MV-4-11 (cell line): ENCODE results near the gene CECR2.

Source experiments
- DNase-seq: peaks from one replicate; lab custom pipeline; 2025; lab: John Stamatoyannopoulos, UW

CECR2 gene

DNA sequence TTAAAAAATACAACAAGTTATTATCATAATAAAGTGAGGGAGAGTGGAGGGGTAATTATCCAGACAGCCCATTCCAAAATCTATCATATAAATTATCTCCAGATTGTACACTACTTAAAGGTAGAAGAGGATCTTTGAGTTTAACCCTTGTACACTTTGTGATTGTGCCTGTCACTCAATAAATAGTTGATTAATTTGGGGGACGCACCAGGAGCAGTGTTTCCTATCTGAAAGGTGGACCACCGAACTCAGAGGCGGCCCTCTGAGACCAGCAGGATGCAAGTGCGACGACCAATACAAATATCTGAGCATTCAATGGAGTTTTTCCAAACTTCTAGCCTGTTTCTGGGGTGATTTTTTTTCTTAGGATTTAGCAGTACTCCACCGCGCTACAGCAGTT lies 1.1 kb upstream of the CECR2 start:
- no peak for DNase-seq

DNA sequence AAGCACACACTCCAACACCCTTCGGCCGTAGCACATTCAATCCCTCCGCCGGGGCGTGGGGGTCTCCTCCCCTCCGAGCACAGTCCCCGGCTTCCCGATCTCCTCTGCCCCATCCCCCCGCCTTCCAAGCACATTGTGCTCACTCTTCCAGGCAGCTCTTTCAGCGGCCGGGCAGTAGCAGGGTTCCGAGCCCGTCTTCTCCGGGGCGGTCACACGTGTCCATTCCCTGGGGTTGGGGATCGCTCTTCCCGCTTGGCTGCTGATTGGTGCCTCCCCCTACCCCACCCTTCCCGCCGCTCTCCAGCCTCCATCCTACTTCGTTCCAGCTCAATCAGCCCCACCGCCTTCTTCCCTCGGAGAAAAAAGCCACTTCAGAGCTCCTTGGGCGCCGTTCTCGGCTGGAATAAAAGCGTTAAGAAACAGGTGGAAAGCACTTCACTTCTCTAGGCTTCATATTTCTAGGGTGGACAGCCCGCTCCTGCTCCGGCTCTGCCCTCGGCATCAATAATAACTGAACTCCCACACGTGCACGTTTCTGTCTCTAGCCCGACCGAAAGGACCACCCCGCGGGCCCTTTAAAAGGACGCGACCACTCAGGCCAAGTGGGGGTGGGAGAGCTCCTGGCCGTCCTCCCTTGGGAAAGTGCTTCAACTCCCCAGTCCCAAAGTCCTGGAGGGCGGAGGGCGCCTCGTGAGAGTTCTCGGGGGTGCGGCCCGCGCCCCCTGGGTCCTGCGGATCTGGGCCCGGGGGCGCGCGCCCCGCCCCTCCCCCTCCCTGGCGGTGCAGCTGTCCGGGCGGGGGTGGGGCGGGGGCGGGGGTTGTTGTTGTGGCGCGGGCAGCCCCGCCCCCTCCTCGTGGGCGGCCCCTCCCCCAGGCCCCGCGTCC lies 464 bp upstream of the CECR2 start:
- no peak for DNase-seq

DNA sequence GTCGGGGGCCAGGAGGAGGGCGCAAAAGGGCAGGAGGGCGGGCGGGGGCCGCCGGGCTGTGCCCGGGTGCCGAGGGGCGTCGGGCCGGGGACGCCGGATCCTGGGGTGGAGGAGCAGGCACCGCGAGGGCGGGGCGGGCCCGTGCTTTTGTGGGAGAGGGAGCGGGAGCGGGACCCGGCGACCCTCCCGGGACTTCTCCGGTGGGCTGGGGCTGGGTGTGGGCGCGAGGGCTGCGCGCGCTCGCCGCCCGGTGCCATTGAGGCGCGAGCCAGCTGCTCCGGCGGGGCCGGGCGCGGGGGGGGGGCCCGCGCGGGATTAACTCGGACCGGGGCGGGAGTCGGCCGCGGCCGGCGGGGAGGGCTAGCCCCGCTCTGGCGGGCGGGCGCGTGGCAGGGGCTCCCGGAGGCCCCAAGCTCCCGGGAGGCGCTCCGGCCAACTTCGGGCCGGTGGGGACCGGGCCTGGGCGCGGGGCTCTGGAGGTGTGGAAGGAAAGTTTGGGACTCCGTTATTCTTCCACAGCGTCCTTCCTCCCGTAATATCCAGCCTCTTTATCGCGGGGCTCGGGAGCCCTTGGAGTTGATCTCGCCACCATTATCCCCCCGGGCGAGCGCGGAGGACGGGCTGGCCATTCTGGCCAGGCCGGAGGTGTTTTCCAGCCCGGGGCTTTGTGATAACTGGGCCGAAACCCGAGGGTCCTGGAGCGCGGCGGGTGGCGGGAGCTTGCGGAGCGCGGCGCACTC lies 936 bp downstream of the CECR2 start:
- DNase-seq = no peak

DNA sequence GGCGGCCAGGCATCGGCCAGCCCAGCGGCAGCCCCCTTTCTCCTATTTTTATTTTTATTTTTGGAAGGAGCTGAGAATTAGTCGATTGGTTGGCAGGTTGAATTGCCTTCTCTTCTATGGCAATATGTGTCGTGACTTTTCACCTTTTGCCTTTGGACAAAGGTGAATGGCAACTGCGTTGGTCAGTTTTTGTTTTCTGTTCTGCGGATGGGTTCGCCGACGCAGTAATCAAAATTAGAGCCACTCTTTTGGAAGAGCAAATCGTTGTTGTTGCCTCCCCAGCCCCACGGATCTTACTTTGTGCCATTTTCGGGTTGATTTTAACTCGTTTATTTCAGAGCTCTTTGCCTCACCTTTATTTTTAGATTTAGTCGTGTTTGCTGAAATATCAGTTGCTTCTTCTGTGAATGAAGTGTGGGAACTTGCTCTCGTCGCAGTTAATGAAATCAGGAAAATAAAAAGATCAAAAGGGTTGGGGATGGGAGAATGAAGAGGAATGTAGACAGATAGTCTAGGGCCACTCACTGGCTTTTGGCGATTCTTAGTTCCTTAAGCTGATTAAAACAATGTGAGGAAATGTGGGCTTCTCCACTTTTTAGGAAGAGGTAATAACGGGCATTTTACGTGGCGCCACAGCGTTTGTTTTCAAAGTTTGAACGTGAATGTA lies 1.6 kb downstream of the CECR2 start:
- no peak for DNase-seq

DNA sequence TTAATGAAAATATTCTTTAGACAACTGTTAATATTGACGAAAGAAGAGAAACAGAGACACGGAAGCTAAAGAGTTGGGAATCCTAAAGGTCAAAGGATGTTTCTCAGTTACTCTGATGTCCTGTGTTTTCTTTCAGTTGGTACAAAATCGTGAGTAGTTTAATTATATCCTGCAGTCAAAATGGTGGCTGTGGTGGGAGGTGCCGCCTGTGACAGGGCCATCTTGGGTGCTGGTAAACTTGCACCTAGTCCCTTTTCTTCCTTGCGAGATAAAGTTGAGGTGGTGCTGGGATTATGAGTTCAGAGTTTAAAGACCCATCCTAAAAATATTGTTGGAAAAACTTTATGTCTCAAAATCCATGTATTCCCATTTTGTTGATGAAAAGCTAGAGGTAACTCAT lies 2.2 kb downstream of the CECR2 start:
- DNase-seq = no peak

DNA sequence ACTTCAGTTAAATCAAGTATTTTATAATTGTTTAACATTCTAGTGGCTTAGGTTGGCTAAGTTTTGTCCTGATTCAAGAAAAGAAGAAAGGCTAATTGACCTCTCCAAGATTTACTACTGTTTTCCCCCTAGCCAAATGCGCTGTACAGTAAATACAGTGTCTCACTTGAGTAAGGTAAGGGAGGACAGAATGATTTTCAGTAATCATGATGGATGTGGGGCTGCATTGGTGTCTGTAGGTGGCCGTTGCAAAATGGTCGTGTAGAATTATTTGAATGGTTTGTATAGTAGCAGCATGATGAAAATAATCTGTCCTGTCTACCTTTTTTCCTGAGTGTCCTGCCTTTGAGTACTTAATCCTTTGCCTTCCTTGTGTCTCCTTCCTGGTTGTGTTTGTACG lies 4.6 kb downstream of the CECR2 start:
- DNase-seq = no peak

DNA sequence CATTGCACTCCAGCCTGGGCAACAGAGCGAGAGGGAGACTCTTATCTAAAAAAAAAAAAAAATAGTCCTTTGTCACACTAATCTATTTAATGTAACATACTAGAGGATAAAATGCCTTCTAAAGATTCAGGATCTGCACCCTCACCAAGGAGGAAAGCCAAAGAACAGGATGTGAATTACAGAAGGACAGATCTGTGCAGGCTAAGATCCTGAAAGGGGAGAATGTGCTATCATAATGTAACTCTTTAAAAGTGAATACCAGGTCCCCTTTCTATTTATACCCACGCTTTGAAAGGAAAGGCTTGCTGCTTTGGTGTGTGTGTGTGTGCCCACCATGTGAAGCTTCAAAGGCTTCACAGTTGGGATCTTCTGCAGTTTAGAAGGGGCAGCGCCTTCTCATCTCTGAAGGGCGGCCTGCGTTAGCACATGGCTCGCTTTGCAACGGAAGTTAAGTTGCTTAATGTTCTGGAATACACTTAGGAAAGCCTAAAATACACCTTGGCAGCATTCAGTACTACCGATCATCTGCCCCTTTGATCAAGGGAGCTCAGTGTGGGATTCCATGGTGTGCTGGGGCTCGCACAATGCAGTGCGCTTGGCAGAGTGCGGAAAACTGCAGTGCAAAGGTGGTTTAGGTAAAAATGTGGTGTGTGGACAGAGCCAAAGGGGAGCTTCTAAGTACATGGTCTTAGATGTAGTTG lies 6.8 kb downstream of the CECR2 start:
- no peak for DNase-seq

DNA sequence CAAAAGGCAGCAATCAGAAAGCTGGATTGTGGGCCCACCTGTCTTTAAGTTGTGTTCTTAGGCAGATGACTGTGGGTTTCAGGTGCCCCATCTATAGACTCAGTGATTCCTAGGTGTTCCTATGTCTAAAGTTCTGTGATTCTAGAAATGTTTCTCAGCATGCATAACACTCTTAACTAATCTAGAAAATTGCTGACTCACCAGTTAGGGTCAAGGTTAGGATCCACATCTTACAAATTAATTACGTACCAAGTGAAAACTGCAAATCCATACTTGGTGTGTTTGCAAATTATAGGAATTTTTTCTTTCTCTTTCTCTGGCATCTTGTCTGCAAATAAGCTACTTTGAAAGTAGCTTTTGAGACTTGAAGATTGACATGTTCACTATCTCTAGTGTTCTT lies 7.7 kb downstream of the CECR2 start:
- no peak for DNase-seq

DNA sequence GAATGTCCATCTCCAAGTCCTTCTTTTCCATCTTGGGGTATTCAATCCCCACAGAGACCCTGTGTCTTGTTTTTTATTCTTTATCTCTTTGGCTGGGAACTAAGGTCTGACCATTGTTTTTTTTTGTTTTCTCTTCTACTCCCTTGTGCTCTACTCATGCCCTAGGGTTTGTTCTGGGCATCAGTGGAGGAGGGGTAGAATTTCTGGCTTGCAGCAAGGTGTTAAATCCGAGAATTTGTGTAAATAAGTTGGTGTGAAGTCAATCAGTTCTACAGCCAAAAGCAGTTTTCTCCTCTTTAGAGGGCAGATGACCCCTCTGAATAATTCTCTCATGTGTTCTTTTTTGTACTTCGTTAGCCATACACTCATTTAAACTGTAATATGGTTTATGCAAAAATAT lies 10.7 kb downstream of the CECR2 start:
- no peak for DNase-seq

DNA sequence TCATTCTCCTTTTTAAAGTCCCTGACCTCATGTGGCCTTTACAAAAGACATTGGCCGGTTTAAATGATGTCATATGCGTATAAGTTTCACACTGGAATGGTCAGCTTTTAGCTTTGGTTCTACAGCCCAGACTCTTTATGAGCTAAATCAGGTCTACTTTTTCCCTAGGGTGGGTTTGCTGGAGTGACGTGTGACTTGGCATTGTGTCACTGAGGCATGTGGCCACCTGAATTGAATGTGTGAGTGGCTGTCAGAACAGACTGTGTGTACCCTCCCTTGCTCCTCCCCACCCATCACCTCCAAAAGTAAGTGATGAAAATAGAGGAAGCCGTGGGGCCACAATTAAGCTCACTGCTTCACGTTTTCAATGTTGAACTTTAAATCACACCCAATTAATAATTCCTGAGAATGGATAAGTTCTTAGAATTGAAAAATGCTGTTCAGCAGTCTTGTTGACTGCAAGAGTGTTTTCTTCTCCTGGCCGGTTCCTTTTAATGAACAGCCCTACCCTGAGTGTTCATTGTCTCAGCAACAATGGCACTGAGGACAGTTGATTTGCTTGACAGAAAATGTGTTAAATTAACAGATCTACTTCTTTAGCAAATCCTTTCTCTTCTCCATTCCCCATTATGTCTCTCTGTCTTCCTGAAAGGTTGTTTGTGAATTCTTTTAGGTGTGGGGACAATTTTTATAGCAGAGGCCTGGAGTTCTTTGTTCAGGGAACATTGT lies 11.3 kb downstream of the CECR2 start:
- no peak for DNase-seq

DNA sequence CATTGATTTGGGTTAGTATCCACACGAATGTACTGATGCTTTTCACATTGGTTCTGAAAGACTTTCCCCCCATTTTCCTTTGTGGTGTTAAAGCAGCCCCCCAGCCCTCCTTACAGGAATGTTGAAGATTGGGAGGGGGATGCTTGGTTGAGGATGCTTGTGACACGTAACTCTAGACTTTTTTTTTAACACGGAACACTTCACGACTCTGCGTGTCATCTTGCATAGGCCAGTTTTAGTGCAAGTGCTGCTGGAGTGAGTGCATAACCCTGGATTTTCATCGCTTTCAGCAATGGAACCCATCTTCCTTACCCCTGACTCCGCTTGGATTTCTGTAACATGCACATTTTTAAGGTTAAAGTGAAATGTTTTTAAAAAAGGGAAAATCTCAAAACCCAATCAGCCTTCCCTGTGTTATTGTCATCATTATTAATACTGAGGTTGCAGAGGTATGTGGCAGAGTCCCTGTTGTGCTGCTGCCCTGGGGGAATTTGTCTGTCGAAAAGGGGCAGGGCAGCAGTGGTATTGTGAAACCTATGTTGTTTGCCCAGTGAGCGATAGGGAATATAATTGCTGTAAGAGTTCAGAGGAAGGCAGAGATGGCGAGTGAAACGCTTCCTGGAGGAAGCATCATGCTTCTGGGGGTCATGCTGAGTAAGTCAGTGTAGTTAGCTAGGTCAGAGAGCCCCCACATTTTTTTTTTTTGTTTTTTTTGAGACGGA lies 12.1 kb downstream of the CECR2 start:
- DNase-seq = no peak

DNA sequence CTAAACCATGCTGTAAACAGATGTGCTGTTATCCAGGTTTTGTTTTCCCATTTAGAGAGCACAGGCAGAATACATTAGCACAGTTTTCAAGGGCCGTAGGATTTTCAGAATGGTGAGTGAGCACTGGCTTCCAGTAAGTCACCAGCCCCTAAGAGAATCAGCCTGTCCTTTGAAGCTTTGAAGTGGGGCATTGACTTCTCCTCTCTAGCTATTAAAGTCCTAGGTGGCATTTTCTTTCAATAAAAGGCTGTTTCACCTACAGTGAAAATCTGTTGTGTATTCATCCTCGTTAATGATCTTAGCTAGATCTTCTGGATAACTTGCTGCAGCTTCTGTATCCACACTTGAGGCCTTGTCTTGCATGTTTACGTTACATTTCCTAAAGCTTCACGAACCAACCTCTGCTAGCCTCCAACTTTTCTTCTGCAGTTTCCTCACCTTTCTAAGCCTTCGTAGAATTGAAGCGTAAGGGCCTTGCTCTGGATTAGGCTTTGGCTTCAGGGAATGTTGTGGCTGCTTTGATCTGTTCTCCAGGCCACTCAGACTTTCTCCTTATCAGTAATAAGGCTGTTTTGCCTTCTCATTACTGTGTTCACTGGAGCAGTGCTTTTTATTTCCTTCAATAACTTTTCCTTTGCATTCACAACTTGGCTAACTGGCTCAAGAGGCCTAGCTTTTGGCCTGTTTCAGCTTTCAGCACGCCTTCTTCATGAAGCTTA lies 15.5 kb downstream of the CECR2 start:
- DNase-seq = no peak

DNA sequence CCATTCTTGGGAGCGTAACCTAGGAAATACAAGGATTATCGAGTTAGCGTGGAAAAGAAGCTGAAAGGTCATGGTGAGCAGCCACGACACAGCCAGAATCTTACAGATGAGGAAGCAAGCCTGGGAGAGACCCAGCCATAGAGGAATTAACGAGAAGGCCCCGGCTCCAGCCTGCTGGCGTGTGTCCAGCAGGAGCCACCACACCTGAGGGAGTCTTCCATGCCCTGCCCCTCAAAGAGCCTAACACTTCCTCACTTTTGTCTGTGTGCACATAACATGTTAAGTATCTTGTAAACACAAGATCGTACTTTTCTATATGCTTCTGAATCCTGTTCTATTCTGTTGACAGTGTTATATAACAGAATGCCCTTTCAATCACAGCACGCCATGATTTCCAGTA lies 18.1 kb downstream of the CECR2 start:
- no peak for DNase-seq

DNA sequence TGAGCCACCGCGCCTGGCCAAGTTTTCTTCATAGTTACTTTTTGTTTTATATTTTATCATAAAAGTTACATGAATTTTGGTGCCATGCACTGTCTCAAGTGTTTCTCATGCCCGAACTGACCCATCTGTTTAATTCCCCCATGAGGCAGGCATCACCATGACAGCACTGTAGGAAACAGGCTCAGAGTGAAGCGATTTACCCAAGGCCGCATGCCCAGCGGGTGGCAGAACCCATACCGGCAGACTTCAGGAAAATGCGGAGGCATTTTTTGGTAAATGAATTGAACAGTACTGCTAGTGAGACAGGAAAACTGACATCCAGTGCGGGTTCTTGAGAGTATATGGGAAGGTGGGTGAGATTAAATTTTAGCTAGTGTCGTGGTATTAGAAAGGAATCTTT lies 19.0 kb downstream of the CECR2 start:
- no peak for DNase-seq

DNA sequence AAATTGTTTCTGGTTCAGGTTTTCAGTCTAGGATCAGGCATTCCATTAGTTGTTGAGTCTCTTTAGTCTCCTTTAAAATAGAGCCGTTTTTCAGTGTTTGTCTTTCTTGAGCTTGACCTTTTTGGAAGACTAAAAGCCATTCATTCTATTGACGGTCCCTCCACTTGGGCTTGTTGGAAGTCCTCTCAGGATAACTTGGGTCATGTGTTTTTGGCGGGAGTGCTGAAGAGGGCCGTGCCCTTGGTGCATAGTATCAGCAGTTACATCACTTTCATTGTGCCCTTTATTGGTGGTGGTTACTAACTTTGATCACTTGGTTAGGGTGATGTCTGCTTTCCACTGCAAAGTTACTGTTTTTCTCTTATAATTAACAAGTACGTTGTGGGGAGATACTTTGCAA lies 20.8 kb downstream of the CECR2 start:
- no peak for DNase-seq

DNA sequence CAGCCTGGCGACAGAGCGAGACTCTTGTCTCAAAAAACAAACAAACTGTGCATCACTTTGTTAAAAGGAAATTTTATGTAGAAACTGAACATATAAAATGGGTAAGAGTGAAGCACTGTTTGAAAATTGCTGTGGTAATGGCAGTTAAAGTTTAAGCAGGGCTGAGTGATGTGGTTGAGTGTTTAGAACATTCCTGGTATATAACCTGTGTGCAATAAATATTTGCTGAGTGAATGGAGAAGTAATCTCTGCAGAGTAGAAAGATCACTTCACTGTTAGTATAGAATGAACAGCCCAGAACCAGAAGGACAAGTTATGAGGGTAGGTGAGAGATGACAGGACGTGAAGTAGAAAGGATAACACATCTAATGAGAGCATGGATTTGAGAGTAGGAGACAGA lies 27.3 kb downstream of the CECR2 start:
- DNase-seq = no peak

DNA sequence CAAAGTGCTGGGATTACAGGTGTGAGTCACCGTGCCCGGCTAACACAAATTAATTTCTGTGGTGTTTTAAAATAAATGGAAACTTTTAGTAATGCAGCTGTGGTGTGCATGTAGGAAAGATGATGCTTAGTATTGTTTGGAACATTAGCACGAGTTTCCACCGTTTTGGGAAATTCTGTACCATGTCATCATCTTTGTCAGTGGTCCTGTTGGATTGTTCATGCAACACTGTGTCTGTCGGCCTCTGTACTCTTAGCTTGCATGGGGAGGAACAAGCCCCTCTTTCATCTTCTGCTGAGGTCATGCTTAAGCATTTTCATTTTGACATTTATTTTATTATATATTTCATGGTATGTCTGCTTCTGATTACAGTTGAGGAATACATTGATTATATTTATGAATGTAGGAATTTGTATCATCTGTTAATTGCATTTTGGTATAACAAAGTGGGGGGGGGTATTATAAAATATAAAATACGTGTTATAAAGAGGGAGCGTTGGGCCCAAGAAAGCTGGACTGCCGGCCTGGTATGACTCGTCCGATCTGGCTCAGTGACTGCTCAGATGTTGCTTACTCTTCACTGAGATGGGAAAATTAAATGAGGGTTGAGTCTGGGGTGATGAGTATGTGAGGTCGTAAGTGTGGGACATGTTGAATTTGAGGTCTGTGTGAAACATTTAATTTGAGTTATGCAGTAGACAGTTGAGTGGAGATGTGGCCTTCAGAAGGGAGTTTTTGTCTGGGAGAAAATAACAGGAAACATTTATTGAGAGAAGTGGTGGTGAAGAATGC lies 28.7 kb downstream of the CECR2 start:
- no peak for DNase-seq

DNA sequence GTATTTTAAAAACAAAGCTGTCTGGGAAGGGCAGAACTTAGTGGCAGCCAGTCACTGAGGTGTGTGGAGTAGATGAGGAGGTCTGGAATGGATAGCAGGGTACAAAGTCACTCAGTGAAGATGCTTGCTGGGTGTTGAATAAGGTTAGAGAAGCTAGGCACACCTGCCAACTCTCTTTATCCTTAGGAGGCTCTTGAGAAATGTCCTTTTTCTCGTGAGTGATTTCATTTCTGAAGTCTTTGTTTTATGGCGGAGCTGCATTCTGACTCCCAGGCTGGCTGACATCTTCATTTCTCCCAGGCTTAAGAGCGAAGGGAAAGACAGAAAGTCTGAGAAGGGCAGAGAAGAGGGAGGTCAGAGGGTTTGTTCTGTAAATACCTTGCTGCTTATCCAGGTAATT lies 31.0 kb downstream of the CECR2 start:
- DNase-seq = no peak

DNA sequence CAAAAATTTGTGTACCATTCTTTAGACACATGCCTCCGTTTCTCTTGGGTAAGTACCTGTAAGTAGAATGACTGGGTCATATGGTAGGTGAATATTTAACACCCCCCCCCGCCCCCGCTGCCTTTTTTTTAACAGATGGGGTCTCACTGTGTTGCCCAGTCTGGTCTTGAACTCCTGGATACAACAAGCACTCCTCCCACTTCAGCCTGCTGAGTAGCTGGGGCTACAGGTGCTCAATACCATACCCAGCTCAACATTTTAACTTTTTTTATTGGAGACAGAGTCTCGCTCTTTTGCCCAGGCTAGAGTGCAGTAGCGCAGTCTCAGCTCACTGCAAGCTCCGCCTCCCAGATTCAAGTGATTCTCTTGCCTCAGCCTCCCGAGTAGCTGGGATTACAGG lies 32.5 kb downstream of the CECR2 start:
- no peak for DNase-seq

DNA sequence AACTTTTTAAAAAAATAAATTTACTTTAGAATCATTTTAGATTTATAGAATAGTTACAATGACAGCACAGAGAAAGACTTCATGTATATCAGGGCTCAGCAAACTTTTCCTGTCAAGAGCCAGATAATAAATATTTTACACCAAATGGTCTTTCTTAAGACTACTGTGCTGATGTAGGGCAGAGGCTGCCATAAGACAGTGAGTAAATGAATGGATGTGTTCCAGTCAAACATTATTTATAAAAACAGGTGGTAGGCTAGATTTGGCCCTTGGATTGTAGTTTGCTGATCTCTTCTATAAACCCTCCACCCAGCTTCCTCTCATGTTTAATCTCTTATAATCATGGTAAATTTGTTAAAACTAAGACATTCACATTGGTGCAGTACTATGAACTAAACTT lies 33.0 kb downstream of the CECR2 start:
- no peak for DNase-seq
